ENCODE results near the gene CRLF1.
A peak's percentile ranks its signal among the peaks of the same experiment; 100 is the strongest.

Gene CRLF1

GRCh38 chr19:18590273-18591272, 16.0 kb downstream of the CRLF1 start:
- DNase-seq, result peak; percentile 46 to 59 (median 54)

- peak; percentile 67 to 85 (median 72) for DNase-seq
These were observed 17.0 kb downstream of the CRLF1 start for GRCh38 chr19:18589380-18590272.

GRCh38 chr19:18588611-18589379, 17.8 kb downstream of the CRLF1 start, which contains the start of gene REX1BD:
Gene REX1BD, plus strand, starts transcription at chr19:18588798. Its CDS starts 4 bp downstream, at chr19:18588802.
- peak; percentile 86 to 97 (median 88) for DNase-seq

GRCh38 chr19:18587962-18588610, 18.5 kb downstream of the CRLF1 start:
- peak in 1 of 3 donors; percentile 36 for DNase-seq

- DNase-seq, result no peak
These were observed 19.0 kb downstream of the CRLF1 start for GRCh38 chr19:18587561-18587960.

- DNase-seq, result peak; percentile 59 to 72 (median 72)
These were observed 20.3 kb downstream of the CRLF1 start for GRCh38 chr19:18586306-18586705.

GRCh38 chr19:18580311-18580710, 26.3 kb downstream of the CRLF1 start:
- DNase-seq, result no peak

GRCh38 chr19:18577365-18577914, 29.2 kb downstream of the CRLF1 start:
- DNase-seq, result no peak

- no peak for DNase-seq
These were observed 30.2 kb downstream of the CRLF1 start for GRCh38 chr19:18576383-18576782.

- no peak for DNase-seq
These were observed 31.8 kb downstream of the CRLF1 start for GRCh38 chr19:18574691-18575291.

GRCh38 chr19:18571564-18572344, 34.8 kb downstream of the CRLF1 start, which contains the start of gene UBA52:
Gene UBA52, plus strand, starts transcription at chr19:18571857. Its CDS starts 1,444 bp downstream, at chr19:18573301.
- peak; percentile 99 to 100 (median 100) for DNase-seq

GRCh38 chr19:18568367-18568766, 38.2 kb downstream of the CRLF1 start:
- DNase-seq, result no peak

- DNase-seq, result no peak
These were observed 39.6 kb downstream of the CRLF1 start for GRCh38 chr19:18566953-18567352.

GRCh38 chr19:18562086-18562485, 44.5 kb downstream of the CRLF1 start:
- DNase-seq, result no peak

GRCh38 chr19:18559685-18560084, 46.9 kb downstream of the CRLF1 start:
- no peak for DNase-seq

GRCh38 chr19:18558604-18559003, 48.0 kb downstream of the CRLF1 start:
- peak; percentile 24 to 47 (median 26) for DNase-seq

GRCh38 chr19:18558202-18558555, 48.4 kb downstream of the CRLF1 start:
- peak in 2 of 3 donors; percentile 7 for DNase-seq

- peak; percentile 98 to 99 (median 99) for DNase-seq
These were observed 49.0 kb downstream of the CRLF1 start, which contains the start of gene KXD1 for GRCh38 chr19:18557411-18558201. Gene KXD1, plus strand, starts transcription at chr19:18557870. Its CDS starts 4,187 bp downstream, at chr19:18562057.

GRCh38 chr19:18551631-18552030, 55.0 kb downstream of the CRLF1 start:
- DNase-seq, result no peak
